OCI-LY1 (cell line): Measurements from ENCODE around the gene ARHGEF37.
"Not testable (repeated sequence)": the region's sequence is repeated elsewhere in the genome, so short reads cannot be mapped to it uniquely, and the experiment has no call there.

Experiments used
- H2AFZ ChIP-seq: fragments of 200-600 bp; sonication (generic), shearing (Covaris generic); 2 replicates; pipeline ENCODE4 v1.6.0; 2014; ENCODE audit warnings: antibody characterized with exemption, mild to moderate bottlenecking, low read length
- H3F3A ChIP-seq: fragments of 200-600 bp; sonication (generic), shearing (Covaris generic); 2 replicates; pipeline ENCODE4 v1.6.0; 2014; ENCODE audit warnings: mild to moderate bottlenecking, antibody characterized with exemption, low read length, moderate library complexity; ENCODE audit not compliant: insufficient read depth
- H3K27ac ChIP-seq: fragments of 200-600 bp; sonication (generic); 2 replicates; pipeline ENCODE4 v1.5.1; 2014; ENCODE audit warnings: low read length, mixed run types, mild to moderate bottlenecking, low read depth; ENCODE audit not compliant: poor library complexity, severe bottlenecking
- H3K27me3 ChIP-seq: fragments of 200-600 bp; sonication (generic); 2 replicates; pipeline ENCODE4 v1.6.0; 2014; ENCODE audit warnings: antibody characterized with exemption, mild to moderate bottlenecking, low read length, moderate library complexity; ENCODE audit not compliant: insufficient read depth
- H3K36me3 ChIP-seq: fragments of 200-600 bp; sonication (generic); 2 replicates; pipeline ENCODE4 v1.6.1; 2014; ENCODE audit warnings: mild to moderate bottlenecking, antibody characterized with exemption, low read length, moderate library complexity, mixed read lengths; ENCODE audit not compliant: insufficient read depth
- H3K4me1 ChIP-seq: fragments of 200-600 bp; sonication (generic); 2 replicates; pipeline ENCODE4 v1.5.1; 2014; ENCODE audit warnings: mild to moderate bottlenecking, low read length, moderate library complexity; ENCODE audit not compliant: insufficient read depth, severe bottlenecking
- H3K4me2 ChIP-seq: fragments of 200-600 bp; sonication (generic), shearing (Covaris generic); 2 replicates; pipeline ENCODE4 v1.6.1; 2014; ENCODE audit warnings: low read length
- H3K4me3 ChIP-seq: fragments of 200-600 bp; sonication (generic); 2 replicates; pipeline ENCODE4 v1.5.1; 2014; ENCODE audit warnings: low read length, low read depth, mild to moderate bottlenecking, mixed read lengths; ENCODE audit not compliant: poor library complexity, severe bottlenecking
- H3K79me2 ChIP-seq: fragments of 200-600 bp; shearing (Covaris generic); 2 replicates; pipeline ENCODE4 v1.6.1; 2016; ENCODE audit warnings: mixed run types, low read length, mixed read lengths; ENCODE audit not compliant: insufficient read depth
- H3K9ac ChIP-seq: fragments of 200-600 bp; sonication (generic), shearing (Covaris generic); 2 replicates; pipeline ENCODE4 v1.6.1; 2014; ENCODE audit warnings: mild to moderate bottlenecking, low read length, mixed read lengths
- H3K9me2 ChIP-seq: fragments of 200-600 bp; sonication (generic), shearing (Covaris generic); 2 replicates; pipeline ENCODE4 v1.6.1; 2014; ENCODE audit warnings: low read depth, mild to moderate bottlenecking, low read length, mixed read lengths
- H3K9me3 ChIP-seq: fragments of 200-600 bp; shearing (Covaris generic); 2 replicates; pipeline ENCODE4 v1.6.1; 2014; ENCODE audit warnings: low read length, mixed read lengths
- H4K20me1 ChIP-seq: fragments of 200-600 bp; sonication (generic), shearing (Covaris generic); 2 replicates; pipeline ENCODE4 v1.6.0; 2016; ENCODE audit warnings: mild to moderate bottlenecking, low read length; ENCODE audit not compliant: insufficient read depth
- CTCF ChIP-seq: fragments of 200-600 bp; sonication (generic), shearing (Covaris generic); IDR thresholded peaks from 2 replicates; pipeline ENCODE4 v1.5.1; 2017; ENCODE audit warnings: mild to moderate bottlenecking, antibody characterized with exemption, low read length, moderate library complexity, mixed read lengths
- EZH2 ChIP-seq: fragments of 200-600 bp; sonication (generic), shearing (Covaris generic); IDR thresholded peaks from 2 replicates; pipeline ENCODE4 v1.8.0; 2017; ENCODE audit warnings: borderline replicate concordance, mixed run types, mild to moderate bottlenecking, antibody characterized with exemption, low read length, moderate library complexity, mixed read lengths

Gene ARHGEF37

GRCh38 chr5:149593370-149593769 lies 12.1 kb downstream of the ARHGEF37 start:
- Histone ChIP-seq H3K79me2 (no peaks in the 10 kb centered on the region), H3K9me2 (no peaks in the 10 kb centered on the region), H3K36me3 (no peaks in the 10 kb centered on the region), H3K4me1 (no peaks in the 10 kb centered on the region), H2AFZ (no peak overlapping the region), H3K27ac (no peak overlapping the region), H4K20me1 (no peaks in the 10 kb centered on the region), H3K9ac (no peak overlapping the region), H3K4me3 (no peak overlapping the region), H3K27me3 (no peaks in the 10 kb centered on the region), H3F3A (no peaks in the 10 kb centered on the region), H3K9me3 (no peaks in the 10 kb centered on the region), H3K4me2 (no peak overlapping the region)
- TF ChIP-seq CTCF (no peak), EZH2 (no peak)

- TF ChIP-seq CTCF (no peak), EZH2 (no peak)
- Histone ChIP-seq H3K4me1 (no peaks in the 10 kb centered on the region), H3K9me3 (no peaks in the 10 kb centered on the region), H3K36me3 (no peaks in the 10 kb centered on the region), H3K4me2 (no peak overlapping the region), H3K27ac (no peak overlapping the region), H3K9me2 (no peaks in the 10 kb centered on the region), H2AFZ (no peak overlapping the region), H4K20me1 (no peaks in the 10 kb centered on the region), H3F3A (no peaks in the 10 kb centered on the region), H3K79me2 (no peaks in the 10 kb centered on the region), H3K9ac (no peak overlapping the region), H3K4me3 (no peak overlapping the region), H3K27me3 (no peaks in the 10 kb centered on the region)
Measured at GRCh38 chr5:149594206-149594895, 13.1 kb downstream of the ARHGEF37 start.

- H2AFZ ChIP-seq, H3K27me3 ChIP-seq, H3K9me3 ChIP-seq, H3K36me3 ChIP-seq, H3K4me1 ChIP-seq, H3K79me2 ChIP-seq, H3F3A ChIP-seq, H3K27ac ChIP-seq, H3K9me2 ChIP-seq, H3K4me3 ChIP-seq, H4K20me1 ChIP-seq, H3K4me2 ChIP-seq, H3K9ac ChIP-seq: not testable (repeated sequence)
Measured at GRCh38 chr5:149595105-149595504, 13.8 kb downstream of the ARHGEF37 start.

- TF ChIP-seq EZH2 (no peak), CTCF (no peak)
- Histone ChIP-seq H3K9me2 (no peaks in the 10 kb centered on the region), H3K9me3 (no peaks in the 10 kb centered on the region), H3K4me3 (no peak overlapping the region), H3K4me2 (no peak overlapping the region), H3K79me2 (no peaks in the 10 kb centered on the region), H3K27me3 (no peaks in the 10 kb centered on the region), H3K36me3 (no peaks in the 10 kb centered on the region), H3K9ac (no peak overlapping the region), H4K20me1 (no peaks in the 10 kb centered on the region), H3F3A (no peaks in the 10 kb centered on the region), H3K27ac (no peak overlapping the region), H3K4me1 (no peaks in the 10 kb centered on the region), H2AFZ (no peak overlapping the region)
Measured at GRCh38 chr5:149596712-149597111, 15.4 kb downstream of the ARHGEF37 start.
